Choroid plexus epithelial cell (primary cell): ENCODE data around the gene CDH5.
"Not testable (repeated sequence)": the region's sequence is repeated elsewhere in the genome, so short reads cannot be mapped to it uniquely, and the experiment has no call there.

ENCODE experiments used
- DNase-seq: peaks from one replicate; pipeline ENCODE4 v3.0.0-alpha.2; 2010; ENCODE audit warnings: low read depth
- H3K4me3 ChIP-seq: 2 replicates; pipeline ENCODE4 v1.5.1; 2011; ENCODE audit warnings: low read depth, mild to moderate bottlenecking, control low read depth, low read length, moderate library complexity
- TF ChIP-seq, protein P1 (sequence below): conservative IDR thresholded peaks from 2 replicates; pipeline ENCODE4 v1.5.1; 2011; ENCODE audit warnings: low read depth, mild to moderate bottlenecking, control low read depth, inconsistent platforms, low read length, moderate library complexity

The CDH5 gene

GRCh38 chr16:66444049-66444481 lies 77.6 kb downstream of the CDH5 start:
- no peak overlapping the region for H3K4me3 ChIP-seq
- DNase-seq: no peak
- TF ChIP-seq, protein P1, sequence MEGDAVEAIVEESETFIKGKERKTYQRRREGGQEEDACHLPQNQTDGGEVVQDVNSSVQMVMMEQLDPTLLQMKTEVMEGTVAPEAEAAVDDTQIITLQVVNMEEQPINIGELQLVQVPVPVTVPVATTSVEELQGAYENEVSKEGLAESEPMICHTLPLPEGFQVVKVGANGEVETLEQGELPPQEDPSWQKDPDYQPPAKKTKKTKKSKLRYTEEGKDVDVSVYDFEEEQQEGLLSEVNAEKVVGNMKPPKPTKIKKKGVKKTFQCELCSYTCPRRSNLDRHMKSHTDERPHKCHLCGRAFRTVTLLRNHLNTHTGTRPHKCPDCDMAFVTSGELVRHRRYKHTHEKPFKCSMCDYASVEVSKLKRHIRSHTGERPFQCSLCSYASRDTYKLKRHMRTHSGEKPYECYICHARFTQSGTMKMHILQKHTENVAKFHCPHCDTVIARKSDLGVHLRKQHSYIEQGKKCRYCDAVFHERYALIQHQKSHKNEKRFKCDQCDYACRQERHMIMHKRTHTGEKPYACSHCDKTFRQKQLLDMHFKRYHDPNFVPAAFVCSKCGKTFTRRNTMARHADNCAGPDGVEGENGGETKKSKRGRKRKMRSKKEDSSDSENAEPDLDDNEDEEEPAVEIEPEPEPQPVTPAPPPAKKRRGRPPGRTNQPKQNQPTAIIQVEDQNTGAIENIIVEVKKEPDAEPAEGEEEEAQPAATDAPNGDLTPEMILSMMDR: peak; percentile 9

GRCh38 chr16:66446737-66447136 lies 80.2 kb downstream of the CDH5 start:
- no peak for DNase-seq
- TF ChIP-seq, protein P1: no peak
- no peak overlapping the region for H3K4me3 ChIP-seq

DNA sequence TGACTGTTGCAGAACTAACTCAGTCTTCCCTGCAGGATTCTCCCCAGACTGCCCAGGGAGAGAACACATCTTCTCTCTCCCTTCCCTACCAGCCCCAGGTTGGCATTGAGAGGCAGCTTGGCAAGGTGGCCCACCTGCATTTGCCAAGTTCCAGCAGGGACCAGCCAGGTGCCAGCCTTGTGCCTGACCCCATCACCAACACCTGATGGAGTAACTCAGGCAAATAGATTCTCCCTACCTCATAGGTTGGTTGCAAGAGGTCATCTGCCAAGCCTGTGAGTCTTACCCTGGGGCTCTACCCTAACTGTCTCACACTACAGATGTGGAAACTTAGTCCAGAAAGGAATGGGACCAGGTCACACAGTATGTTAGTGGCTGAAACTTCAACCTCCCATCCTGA lies 81.0 kb downstream of the CDH5 start:
- TF ChIP-seq, protein P1: no peak
- H3K4me3 ChIP-seq: no peak overlapping the region
- no peak for DNase-seq

DNA sequence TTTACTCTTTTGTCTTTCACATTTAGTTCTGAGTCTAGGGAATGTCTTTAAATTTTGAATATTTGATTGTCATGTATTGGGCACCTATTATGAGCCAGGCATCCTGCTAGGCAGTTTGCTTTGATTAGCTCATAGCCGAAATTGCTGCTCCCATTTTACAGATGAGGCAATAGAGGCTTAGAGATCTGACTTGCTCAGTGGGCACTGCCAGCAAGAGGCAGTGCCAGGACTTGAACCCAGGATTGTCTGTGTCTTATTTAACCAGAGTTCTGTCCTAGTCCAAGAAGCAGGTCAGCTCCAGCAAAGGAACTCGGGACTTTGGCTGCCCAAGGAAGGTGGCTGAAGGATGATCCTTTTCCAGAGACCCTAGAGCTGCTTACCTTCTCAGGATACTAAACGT lies 85.1 kb downstream of the CDH5 start:
- DNase-seq: no peak
- H3K4me3 ChIP-seq: no peak overlapping the region
- TF ChIP-seq, protein P1: no peak

GRCh38 chr16:66453230-66453629 lies 86.7 kb downstream of the CDH5 start:
- not testable (repeated sequence) for DNase-seq, H3K4me3 ChIP-seq
